IMR-90 (cell line): ENCODE measurements around the gene SBF2. TPM values are rescaled to one million over a fixed set of nuclear protein-coding genes. Genes with fewer than 3 reads are reported as not detected.
"Not testable (repeated sequence)": the region's sequence is repeated elsewhere in the genome, so short reads cannot be mapped to it uniquely, and the experiment has no call there.

Experiments
- ATAC-seq: fragments of 200-7000 bp; cut with Tn5 transposase; 2 replicates; pipeline ENCODE4 v1.9.1; 2020; ENCODE audit warnings: low read depth, mild to moderate bottlenecking, moderate library complexity
- BruUV-seq: library from RNA; stranded (reverse); fragments of 400-500 nt; replicated peaks from 2 replicates; lab custom pipeline; 2021; lab: Mats Ljungman, UMichigan
- CTCF ChIA-PET: fragments of 300-600 bp; formaldehyde crosslinking; extraction: SDS; loops from one replicate; lab custom pipeline; 2021; ENCODE audit warnings: antibody characterized with exemption; lab: Yijun Ruan, JAX
- POLR2A ChIA-PET: fragments of 300-600 bp; sonication (Branson Sonifier 250); formaldehyde crosslinking; loops from one replicate; lab custom pipeline; 2022; ENCODE audit warnings: antibody characterized with exemption; ENCODE audit not compliant: unreplicated experiment; lab: Charles Lee
- DNase-seq: peaks from one replicate; pipeline ENCODE4 v3.0.0; 2013
- H2AFZ ChIP-seq: replicated peaks from 2 replicates; pipeline ENCODE3; 2013; ENCODE audit warnings: low read length, mild to moderate bottlenecking; ENCODE audit not compliant: poor library complexity
- H2AK5ac ChIP-seq: 2 replicates; pipeline ENCODE4 v1.6.1; 2013; ENCODE audit warnings: low read depth, low read length, inconsistent platforms
- H2AK9ac ChIP-seq: replicated peaks from 2 replicates; pipeline ENCODE3; 2013; ENCODE audit warnings: mild to moderate bottlenecking, low read depth, low read length, moderate library complexity; ENCODE audit not compliant: poor library complexity
- H2BK120ac ChIP-seq: 2 replicates; pipeline ENCODE4 v1.6.1; 2013; ENCODE audit warnings: low read depth, low read length, inconsistent platforms
- H2BK15ac ChIP-seq: 3 replicates; pipeline ENCODE4 v1.6.1; 2013; ENCODE audit warnings: low read depth, low read length, inconsistent platforms
- H2BK20ac ChIP-seq: 2 replicates; pipeline ENCODE4 v1.6.1; 2013; ENCODE audit warnings: low read depth, mild to moderate bottlenecking, inconsistent platforms, low read length, moderate library complexity
- H2BK5ac ChIP-seq: 2 replicates; pipeline ENCODE4 v1.6.1; 2013; ENCODE audit warnings: mild to moderate bottlenecking, low read depth, low read length, inconsistent platforms; ENCODE audit not compliant: poor library complexity, severe bottlenecking
- H3K14ac ChIP-seq: replicated peaks from 2 replicates; pipeline ENCODE4 v1.6.1; 2013; ENCODE audit warnings: low read depth, low read length, inconsistent platforms
- H3K18ac ChIP-seq: 2 replicates; pipeline ENCODE4 v1.6.1; 2013; ENCODE audit warnings: low read depth, low read length, control low read depth
- H3K23ac ChIP-seq: 2 replicates; pipeline ENCODE4 v1.6.1; 2013; ENCODE audit warnings: low read depth, low read length, inconsistent platforms
- H3K27ac ChIP-seq: 2 replicates; pipeline ENCODE4 v1.5.1; 2013; ENCODE audit warnings: mild to moderate bottlenecking, control low read depth, low read length; ENCODE audit not compliant: insufficient read depth
- H3K27me3 ChIP-seq: 2 replicates; pipeline ENCODE4 v1.6.1; 2013; ENCODE audit warnings: low read length; ENCODE audit not compliant: control insufficient read depth, insufficient read depth
- H3K36me3 ChIP-seq: 2 replicates; pipeline ENCODE4 v1.6.1; 2013; ENCODE audit warnings: low read length, mixed read lengths; ENCODE audit not compliant: control insufficient read depth, insufficient read depth
- H3K4ac ChIP-seq: 2 replicates; pipeline ENCODE4 v1.6.1; 2013; ENCODE audit warnings: low read depth, low read length, inconsistent platforms
- H3K4me1 ChIP-seq: 2 replicates; pipeline ENCODE4 v1.6.1; 2013; ENCODE audit warnings: low read length, mixed read lengths; ENCODE audit not compliant: control insufficient read depth, insufficient read depth
- H3K4me2 ChIP-seq: 2 replicates; pipeline ENCODE4 v1.6.1; 2013; ENCODE audit warnings: low read depth, mild to moderate bottlenecking, control low read depth, low read length, moderate library complexity
- H3K4me3 ChIP-seq: 2 replicates; pipeline ENCODE4 v1.5.1; 2013; ENCODE audit warnings: low read depth, mild to moderate bottlenecking, control low read depth, low read length, moderate library complexity; ENCODE audit not compliant: insufficient read depth
- H3K56ac ChIP-seq: 2 replicates; pipeline ENCODE4 v1.6.1; 2013; ENCODE audit warnings: low read length, inconsistent platforms; ENCODE audit not compliant: insufficient read depth; ENCODE audit errors: extremely low read depth
- H3K79me1 ChIP-seq, 2 experiments: 2 replicates each; pipeline ENCODE4 v1.6.1; 2013; ENCODE audit warnings: low read length in 2 of 2, inconsistent platforms in 1 of 2, low read depth in 1 of 2
- H3K9ac ChIP-seq: 2 replicates; pipeline ENCODE4 v1.6.1; 2013; ENCODE audit warnings: low read depth, low read length, control low read depth
- H3K9me1 ChIP-seq: 2 replicates; pipeline ENCODE4 v1.6.1; 2013; ENCODE audit warnings: low read length, inconsistent platforms; ENCODE audit not compliant: insufficient read depth
- H3K9me3 ChIP-seq: 2 replicates; pipeline ENCODE4 v1.6.1; 2013; ENCODE audit warnings: low read length; ENCODE audit not compliant: control insufficient read depth, insufficient read depth
- H4K20me1 ChIP-seq: 2 replicates; pipeline ENCODE4 v1.6.1; 2013; ENCODE audit warnings: low read length, inconsistent platforms; ENCODE audit not compliant: insufficient read depth
- H4K5ac ChIP-seq: 2 replicates; pipeline ENCODE4 v1.6.1; 2013; ENCODE audit warnings: mild to moderate bottlenecking, low read depth, low read length, control low read depth
- H4K8ac ChIP-seq, 2 experiments: 2 replicates each; pipeline ENCODE4 v1.6.1; 2013; ENCODE audit warnings: low read depth in 2 of 2, low read length in 2 of 2, control low read depth in 1 of 2, inconsistent platforms in 1 of 2
- H4K91ac ChIP-seq: 2 replicates; pipeline ENCODE4 v1.6.1; 2013; ENCODE audit warnings: low read depth, low read length, inconsistent platforms; ENCODE audit not compliant: insufficient read depth
- WGBS, 2 experiments: methylation state at CpG; one replicate each; pipeline versions ENCODE4 v1.1.5 to v1.1.7; 2013; ENCODE audit warnings: missing lambda C conversion rate in 2 of 2; ENCODE audit not compliant: insufficient read length in 1 of 2; ENCODE audit errors: extremely low coverage in 2 of 2; 5-methylcytosine and 5-hydroxymethylcytosine counted together
- dilution Hi-C: fragments of 300-500 bp; cut with HindIII; formaldehyde crosslinking; loops from one replicate; pipeline ENCODE4 v1.14.3; 2018; ENCODE audit warnings: low sequenced_read_pairs; ENCODE audit not compliant: unreplicated experiment
- in situ Hi-C: fragments of 300-500 bp; cut with MboI; formaldehyde crosslinking; loops from 3 replicates; pipeline ENCODE4 v1.14.3; 2019; ENCODE audit warnings: low sequenced_read_pairs, inconsistent platforms, mixed read lengths
- intact Hi-C: fragments of 100-400 bp; cut with micrococcal nuclease; formaldehyde crosslinking; loops from 2 replicates; pipeline ENCODE4 v1.10.0; 2022
- polyA plus RNA-seq, 3 experiments: library from polyadenylated mRNA; depleted of rRNA; stranded (reverse); fragments of >200 nt; gene quantifications; 2 replicates each; pipeline ENCODE4 v1.2.3, GENCODE V29; 2012; ENCODE audit warnings: low replicate concordance in 1 of 3
- total RNA-seq: library from RNA; depleted of rRNA; stranded (reverse); fragments of >200 nt; gene quantifications from 2 replicates; pipeline ENCODE4 v1.2.3, GENCODE V29; 2012

The SBF2 gene
- total and polyA plus RNA-seq, 2 of the 4 experiments (the other 2 are of a cell fraction), result 23.8 to 51.8 TPM

- H3K27me3 ChIP-seq, H2BK20ac ChIP-seq, H3K18ac ChIP-seq, H4K91ac ChIP-seq, H3K14ac ChIP-seq, H3K9me1 ChIP-seq, H4K8ac ChIP-seq, H4K20me1 ChIP-seq, H2BK120ac ChIP-seq, POLR2A ChIA-PET, H3K4me1 ChIP-seq, intact Hi-C loops, H3K9ac ChIP-seq, dilution Hi-C loops, H3K56ac ChIP-seq, H2AK9ac ChIP-seq, ATAC-seq, H2BK15ac ChIP-seq, H4K5ac ChIP-seq, DNase-seq, H2AK5ac ChIP-seq, BruUV-seq, CTCF ChIA-PET, H3K23ac ChIP-seq, H3K4me2 ChIP-seq, H3K9me3 ChIP-seq, H3K27ac ChIP-seq, H3K4ac ChIP-seq, H2BK5ac ChIP-seq, H3K4me3 ChIP-seq, H2AFZ ChIP-seq: not testable (repeated sequence)
- WGBS, 2 experiments, result no CpG with 5 or more reads among the region's 3 CpGs
- Histone ChIP-seq H3K79me1 (peaks cover 6 to 43% of the 10 kb centered on the region in 2 experiments), H3K36me3 (peaks cover 34% of the 10 kb centered on the region)
- in situ Hi-C loops, result loop anchor here (10.0 kb wide), 1 partner anchor 129 kb away; no protein-coding TSS in a partner anchor
These were observed 550.5 kb downstream of the SBF2 start for GRCh38 chr11:9743512-9743911.
